ENCODE measurements around the gene PDE4A.
"Not testable (repeated sequence)": the region's sequence is repeated elsewhere in the genome, so short reads cannot be mapped to it uniquely, and the experiment has no call there.

Gene PDE4A
- 1.2 to 3.8 reads per million in 2 experiments for total RNA-seq

- DNase-seq (ENCODE audit: low read depth): no peak
These were observed at the start of gene PDE4A for GRCh38 chr19:10420444-10421239. TSS of gene PDE4A (plus strand) at chr19:10420538. CDS start at chr19:10420765, 227 bp downstream.

- DNase-seq (ENCODE audit: low read depth): no peak
These were observed 47.6 kb upstream of the PDE4A start for GRCh38 chr19:10372690-10373089.

- DNase-seq (ENCODE audit: low read depth): no peak
These were observed 45.4 kb upstream of the PDE4A start for GRCh38 chr19:10374931-10375330.

- DNase-seq (ENCODE audit: low read depth): not testable (repeated sequence)
These were observed 43.1 kb upstream of the PDE4A start for GRCh38 chr19:10377140-10377640.

- no peak for DNase-seq (ENCODE audit: low read depth)
These were observed 42.2 kb upstream of the PDE4A start for GRCh38 chr19:10378124-10378523.

- no peak for DNase-seq (ENCODE audit: low read depth)
These were observed 40.4 kb upstream of the PDE4A start for GRCh38 chr19:10379880-10380312.

GRCh38 chr19:10380313-10381102 is 39.8 kb upstream of the PDE4A start, which contains the start of gene TYK2:
TSS of gene TYK2 (minus strand) at chr19:10380572. CDS start at chr19:10378406, 2,166 bp downstream.
- peak; percentile 94 for DNase-seq (ENCODE audit: low read depth)

GRCh38 chr19:10383223-10383499 is 37.2 kb upstream of the PDE4A start:
- not testable (repeated sequence) for DNase-seq (ENCODE audit: low read depth)

GRCh38 chr19:10384580-10384979 is 35.8 kb upstream of the PDE4A start:
- DNase-seq (ENCODE audit: low read depth): no peak

GRCh38 chr19:10388957-10389356 is 31.4 kb upstream of the PDE4A start:
- DNase-seq (ENCODE audit: low read depth): peak; percentile 74

GRCh38 chr19:10389863-10390262 is 30.5 kb upstream of the PDE4A start:
- DNase-seq (ENCODE audit: low read depth): no peak

- DNase-seq (ENCODE audit: low read depth): peak; percentile 55
These were observed 29.6 kb upstream of the PDE4A start for GRCh38 chr19:10390652-10391286.

- DNase-seq (ENCODE audit: low read depth): no peak
These were observed 28.2 kb upstream of the PDE4A start for GRCh38 chr19:10392120-10392519.

GRCh38 chr19:10393137-10393536 is 27.2 kb upstream of the PDE4A start:
- no peak for DNase-seq (ENCODE audit: low read depth)

- DNase-seq (ENCODE audit: low read depth): no peak
These were observed 25.3 kb upstream of the PDE4A start for GRCh38 chr19:10395003-10395402.

- no peak for DNase-seq (ENCODE audit: low read depth)
These were observed 24.9 kb upstream of the PDE4A start for GRCh38 chr19:10395436-10395835.

GRCh38 chr19:10395917-10396316 is 24.4 kb upstream of the PDE4A start:
- DNase-seq (ENCODE audit: low read depth): no peak

- DNase-seq (ENCODE audit: low read depth): no peak
These were observed 21.5 kb upstream of the PDE4A start for GRCh38 chr19:10398819-10399218.

GRCh38 chr19:10399340-10399739 is 21.0 kb upstream of the PDE4A start:
- not testable (repeated sequence) for DNase-seq (ENCODE audit: low read depth)

- DNase-seq (ENCODE audit: low read depth): no peak
These were observed 20.5 kb upstream of the PDE4A start for GRCh38 chr19:10399878-10400277.

- no peak for DNase-seq (ENCODE audit: low read depth)
These were observed 17.8 kb upstream of the PDE4A start for GRCh38 chr19:10402441-10403038.

All from T follicular helper cell (primary cell).